ENCODE measurements around the gene CDH2.

CDH2 gene

DNA sequence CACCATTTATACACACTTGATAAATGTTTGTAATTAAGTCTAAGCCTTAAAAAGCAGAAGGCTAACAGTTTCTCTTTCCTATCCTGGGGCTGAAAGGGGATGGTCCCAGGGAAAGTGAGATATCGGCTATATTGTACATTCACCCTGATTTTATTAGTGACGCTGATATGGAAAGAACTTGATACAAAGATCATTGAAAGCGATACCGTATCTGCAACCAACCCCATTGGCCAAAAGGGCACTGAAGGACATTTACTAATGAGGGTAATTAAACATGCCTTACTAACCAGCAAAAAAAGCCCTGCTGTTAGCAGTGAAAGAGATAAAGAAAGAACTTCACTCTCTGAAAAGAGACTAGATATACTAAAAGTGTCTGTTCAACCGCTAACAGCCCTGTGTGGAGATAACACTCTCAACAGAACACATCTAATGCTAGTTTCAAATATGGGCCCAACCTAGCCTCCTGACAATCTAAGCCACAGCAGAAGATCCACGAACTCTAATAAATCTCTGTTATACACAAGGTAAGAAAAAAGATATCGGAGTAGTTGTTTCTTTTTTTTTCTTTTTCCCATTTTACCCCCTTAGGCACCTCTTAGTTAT is 200.0 kb downstream of the CDH2 start:
- Histone ChIP-seq H3F3A (ENCODE audit: insufficient read depth) (no peaks in the 10 kb centered on the region), H3K4me2 (ENCODE audit: low read depth, low read length, poor library complexity, severe bottlenecking) (no peak overlapping the region), H4K20me1 (ENCODE audit: low read depth, low read length) (no peaks in the 10 kb centered on the region), H2AFZ (ENCODE audit: low read depth, low read length, severe bottlenecking) (no peak overlapping the region), H3K4me3 (ENCODE audit: insufficient read depth, low read length, poor library complexity, severe bottlenecking) (no peak overlapping the region), H3K27me3 (ENCODE audit: low read length) (no peaks in the 10 kb centered on the region), H3K9me2 (replicated peaks; ENCODE audit: insufficient read depth, low read length) (no peaks in the 10 kb centered on the region), H3K36me3 (ENCODE audit: low read length) (no peaks in the 10 kb centered on the region), H3K27ac (ENCODE audit: low read depth, low read length) (no peak overlapping the region), H3K9ac (ENCODE audit: low read length) (no peak overlapping the region), H3K79me2 (ENCODE audit: insufficient read depth, low read length) (no peaks in the 10 kb centered on the region), H3K9me3 (ENCODE audit: insufficient read depth, low read length) (no peaks in the 10 kb centered on the region)
- no peak for TF ChIP-seq EZH2phosphoT487 (conservative IDR thresholded peaks at IDR 0.05; ENCODE audit: low read length)
- TF ChIP-seq, protein P1, sequence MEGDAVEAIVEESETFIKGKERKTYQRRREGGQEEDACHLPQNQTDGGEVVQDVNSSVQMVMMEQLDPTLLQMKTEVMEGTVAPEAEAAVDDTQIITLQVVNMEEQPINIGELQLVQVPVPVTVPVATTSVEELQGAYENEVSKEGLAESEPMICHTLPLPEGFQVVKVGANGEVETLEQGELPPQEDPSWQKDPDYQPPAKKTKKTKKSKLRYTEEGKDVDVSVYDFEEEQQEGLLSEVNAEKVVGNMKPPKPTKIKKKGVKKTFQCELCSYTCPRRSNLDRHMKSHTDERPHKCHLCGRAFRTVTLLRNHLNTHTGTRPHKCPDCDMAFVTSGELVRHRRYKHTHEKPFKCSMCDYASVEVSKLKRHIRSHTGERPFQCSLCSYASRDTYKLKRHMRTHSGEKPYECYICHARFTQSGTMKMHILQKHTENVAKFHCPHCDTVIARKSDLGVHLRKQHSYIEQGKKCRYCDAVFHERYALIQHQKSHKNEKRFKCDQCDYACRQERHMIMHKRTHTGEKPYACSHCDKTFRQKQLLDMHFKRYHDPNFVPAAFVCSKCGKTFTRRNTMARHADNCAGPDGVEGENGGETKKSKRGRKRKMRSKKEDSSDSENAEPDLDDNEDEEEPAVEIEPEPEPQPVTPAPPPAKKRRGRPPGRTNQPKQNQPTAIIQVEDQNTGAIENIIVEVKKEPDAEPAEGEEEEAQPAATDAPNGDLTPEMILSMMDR (IDR thresholded peaks at IDR 0.05; ENCODE audit: insufficient read depth, low read length, poor library complexity, severe bottlenecking) = no peak

DNA sequence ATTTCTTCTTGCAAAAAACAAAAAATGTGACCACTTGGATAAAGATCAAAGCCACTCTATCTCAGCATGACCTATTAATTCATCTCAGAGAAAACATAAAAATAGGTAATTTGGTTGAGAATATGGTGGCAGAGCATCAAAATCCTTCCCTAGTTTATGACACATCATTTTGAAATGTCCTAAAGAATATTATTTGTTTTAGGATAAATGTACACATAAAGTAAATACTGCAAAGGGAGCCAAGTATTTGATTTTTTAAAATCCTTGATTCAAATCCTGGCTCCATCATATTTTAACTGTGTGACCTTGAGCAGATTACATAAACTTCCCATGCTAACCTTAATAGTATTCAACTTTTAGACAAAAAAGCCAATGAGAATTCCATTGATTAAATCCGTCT is 206.6 kb downstream of the CDH2 start:
- H3K79me2 ChIP-seq (ENCODE audit: insufficient read depth, low read length) = no peaks in the 10 kb centered on the region
- no peak overlapping the region for H3K4me3 ChIP-seq (ENCODE audit: insufficient read depth, low read length, poor library complexity, severe bottlenecking)
- H3K27me3 ChIP-seq (ENCODE audit: low read length) = no peaks in the 10 kb centered on the region
- H2AFZ ChIP-seq (ENCODE audit: low read depth, low read length, severe bottlenecking) = no peak overlapping the region
- H3K4me2 ChIP-seq (ENCODE audit: low read depth, low read length, poor library complexity, severe bottlenecking) = no peak overlapping the region
- H3K9me3 ChIP-seq (ENCODE audit: insufficient read depth, low read length) = no peaks in the 10 kb centered on the region
- H3K27ac ChIP-seq (ENCODE audit: low read depth, low read length) = no peak overlapping the region
- H4K20me1 ChIP-seq (ENCODE audit: low read depth, low read length) = no peaks in the 10 kb centered on the region
- no peak overlapping the region for H3K9ac ChIP-seq (ENCODE audit: low read length)
- no peaks in the 10 kb centered on the region for H3K36me3 ChIP-seq (ENCODE audit: low read length)
- TF ChIP-seq EZH2phosphoT487 (conservative IDR thresholded peaks at IDR 0.05; ENCODE audit: low read length) = no peak
- TF ChIP-seq, protein P1 (IDR thresholded peaks at IDR 0.05; ENCODE audit: insufficient read depth, low read length, poor library complexity, severe bottlenecking) = no peak
- no peaks in the 10 kb centered on the region for H3F3A ChIP-seq (ENCODE audit: insufficient read depth)
- no peaks in the 10 kb centered on the region for H3K9me2 ChIP-seq (replicated peaks; ENCODE audit: insufficient read depth, low read length)

DNA sequence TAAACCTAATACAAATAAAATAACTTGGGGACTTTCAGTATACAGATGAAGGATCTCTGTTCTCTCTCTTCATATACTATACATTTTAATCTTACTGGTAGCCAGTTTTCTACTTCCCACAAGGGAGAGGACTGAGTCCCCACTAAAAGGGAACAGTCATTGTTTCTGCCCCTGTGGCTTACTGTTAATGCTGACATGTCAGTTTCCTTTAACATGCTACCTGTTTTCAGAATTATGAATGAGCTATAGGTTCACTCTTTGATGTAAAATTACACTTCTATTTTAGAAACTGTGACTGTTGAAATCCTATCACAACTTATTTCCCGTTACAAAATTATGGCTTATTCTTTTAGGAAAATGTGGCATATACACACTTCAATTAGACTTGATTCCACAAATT is 207.7 kb downstream of the CDH2 start:
- no peak for TF ChIP-seq EZH2phosphoT487 (conservative IDR thresholded peaks at IDR 0.05; ENCODE audit: low read length)
- TF ChIP-seq, protein P1 (IDR thresholded peaks at IDR 0.05; ENCODE audit: insufficient read depth, low read length, poor library complexity, severe bottlenecking) = no peak
- H3K9me3 ChIP-seq (ENCODE audit: insufficient read depth, low read length) = no peaks in the 10 kb centered on the region
- H3K9ac ChIP-seq (ENCODE audit: low read length) = no peak overlapping the region
- no peaks in the 10 kb centered on the region for H3K27me3 ChIP-seq (ENCODE audit: low read length)
- no peak overlapping the region for H3K4me3 ChIP-seq (ENCODE audit: insufficient read depth, low read length, poor library complexity, severe bottlenecking)
- H3K79me2 ChIP-seq (ENCODE audit: insufficient read depth, low read length) = no peaks in the 10 kb centered on the region
- no peak overlapping the region for H3K4me2 ChIP-seq (ENCODE audit: low read depth, low read length, poor library complexity, severe bottlenecking)
- no peaks in the 10 kb centered on the region for H4K20me1 ChIP-seq (ENCODE audit: low read depth, low read length)
- no peak overlapping the region for H3K27ac ChIP-seq (ENCODE audit: low read depth, low read length)
- H2AFZ ChIP-seq (ENCODE audit: low read depth, low read length, severe bottlenecking) = no peak overlapping the region
- no peaks in the 10 kb centered on the region for H3F3A ChIP-seq (ENCODE audit: insufficient read depth)
- no peaks in the 10 kb centered on the region for H3K9me2 ChIP-seq (replicated peaks; ENCODE audit: insufficient read depth, low read length)
- no peaks in the 10 kb centered on the region for H3K36me3 ChIP-seq (ENCODE audit: low read length)
